Activated effector memory CD4-positive, alpha-beta T cell treated with Interleukin-2 at 50 U/mL for 16 hours (primary cell): ENCODE measurements around the gene CFAP46.

Experiments used
- DNase-seq: peaks from one replicate; pipeline ENCODE4 v3.0.0-alpha.2; 2020

The CFAP46 gene

GRCh38 chr10:132817701-132818211 lies 124.6 kb downstream of the CFAP46 start:
- no peak for DNase-seq

GRCh38 chr10:132816718-132817117 lies 125.7 kb downstream of the CFAP46 start:
- no peak for DNase-seq

- DNase-seq = no peak
These were observed 127.1 kb downstream of the CFAP46 start for GRCh38 chr10:132815168-132815857.

GRCh38 chr10:132814469-132814856 lies 127.9 kb downstream of the CFAP46 start:
- no peak for DNase-seq

- no peak for DNase-seq
These were observed 128.6 kb downstream of the CFAP46 start for GRCh38 chr10:132813560-132814468.

GRCh38 chr10:132813001-132813401 lies 129.4 kb downstream of the CFAP46 start:
- DNase-seq = no peak

GRCh38 chr10:132812520-132812919 lies 129.8 kb downstream of the CFAP46 start:
- DNase-seq = no peak

- DNase-seq = no peak
These were observed 130.4 kb downstream of the CFAP46 start for GRCh38 chr10:132811891-132812481.

- no peak for DNase-seq
These were observed 131.3 kb downstream of the CFAP46 start for GRCh38 chr10:132810807-132811700.

GRCh38 chr10:132810141-132810806 lies 132.1 kb downstream of the CFAP46 start:
- DNase-seq = no peak

GRCh38 chr10:132809232-132810140 lies 132.9 kb downstream of the CFAP46 start:
- no peak for DNase-seq

- DNase-seq = no peak
These were observed 133.8 kb downstream of the CFAP46 start for GRCh38 chr10:132808383-132809231.

GRCh38 chr10:132807621-132808049 lies 134.7 kb downstream of the CFAP46 start:
- DNase-seq = no peak

- no peak for DNase-seq
These were observed 135.8 kb downstream of the CFAP46 start for GRCh38 chr10:132806561-132807003.

GRCh38 chr10:132806110-132806509 lies 136.3 kb downstream of the CFAP46 start:
- no peak for DNase-seq

GRCh38 chr10:132805599-132805998 lies 136.8 kb downstream of the CFAP46 start:
- DNase-seq = no peak

GRCh38 chr10:132804785-132805426 lies 137.5 kb downstream of the CFAP46 start:
- DNase-seq = no peak

GRCh38 chr10:132804287-132804686 lies 138.1 kb downstream of the CFAP46 start:
- no peak for DNase-seq
